AG04450 (cell line): Measurements from ENCODE around the gene SPATA6. TPM values are rescaled to one million over a fixed set of nuclear protein-coding genes. Genes with fewer than 3 reads are reported as not detected.

ENCODE experiments used
- CTCF ChIA-PET: fragments of 300-600, 350-600 bp; formaldehyde crosslinking; extraction: SDS; loops from one replicate; lab custom pipeline; 2022; ENCODE audit warnings: antibody characterized with exemption, inconsistent platforms; lab: Charles Lee
- POLR2A ChIA-PET: fragments of 350-600 bp; formaldehyde crosslinking; extraction: SDS; loops from one replicate; lab custom pipeline; 2021; ENCODE audit warnings: antibody characterized with exemption, inconsistent platforms; lab: Yijun Ruan, JAX
- DNase-seq: peaks from one replicate; pipeline ENCODE4 v3.0.0-alpha.2; 2011; ENCODE audit warnings: low read depth, low spot score
- H3K27ac ChIP-seq: one replicate; pipeline ENCODE4 v1.5.1; 2012; ENCODE audit warnings: low read depth, low read length, control low read depth
- H3K27me3 ChIP-seq: one replicate; pipeline ENCODE4 v1.6.0; 2012; ENCODE audit warnings: low read length; ENCODE audit not compliant: control insufficient read depth, insufficient read depth
- H3K4me3 ChIP-seq: 2 replicates; pipeline ENCODE4 v1.5.1; 2011; ENCODE audit warnings: mild to moderate bottlenecking, low read depth, low read length, control low read depth
- H3K9me3 ChIP-seq: 2 replicates; pipeline ENCODE4 v1.5.1; 2012; ENCODE audit warnings: low read length; ENCODE audit not compliant: control insufficient read depth, insufficient read depth
- polyA plus RNA-seq: library from polyadenylated mRNA; depleted of rRNA; stranded (reverse); fragments of >200 nt; gene quantifications from 2 replicates; pipeline ENCODE4 v1.2.3, GENCODE V29; 2011
- TF ChIP-seq, protein P1 (sequence below): IDR thresholded peaks from 2 replicates; pipeline ENCODE4 v1.5.1; 2011; ENCODE audit warnings: low read depth, low read length, control low read depth, inconsistent platforms

SPATA6 gene
- polyA plus RNA-seq, 1 experiment, result 6.1 TPM

DNA sequence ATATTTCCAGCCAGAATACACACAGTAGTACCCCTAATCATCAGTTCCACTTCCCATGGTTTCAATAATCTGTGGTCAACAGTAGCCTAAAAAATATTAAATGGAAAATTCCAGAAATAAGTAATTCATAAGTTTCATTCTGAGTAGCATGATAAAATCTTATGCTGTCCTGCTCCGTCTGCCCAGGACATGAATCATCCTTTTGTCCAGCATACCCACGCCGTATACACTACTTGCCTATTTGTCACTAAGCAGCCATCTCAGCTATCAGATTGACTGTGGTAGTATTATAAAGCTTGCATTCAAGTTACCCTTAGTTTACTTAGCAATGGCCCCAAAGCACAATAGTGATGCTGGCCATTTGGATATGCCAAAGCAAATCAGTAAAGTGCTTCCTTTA is 130.8 kb downstream of the SPATA6 start:
- ChIA-PET CTCF (no interaction called here), POLR2A (no interaction called here)
- TF ChIP-seq, protein P1, sequence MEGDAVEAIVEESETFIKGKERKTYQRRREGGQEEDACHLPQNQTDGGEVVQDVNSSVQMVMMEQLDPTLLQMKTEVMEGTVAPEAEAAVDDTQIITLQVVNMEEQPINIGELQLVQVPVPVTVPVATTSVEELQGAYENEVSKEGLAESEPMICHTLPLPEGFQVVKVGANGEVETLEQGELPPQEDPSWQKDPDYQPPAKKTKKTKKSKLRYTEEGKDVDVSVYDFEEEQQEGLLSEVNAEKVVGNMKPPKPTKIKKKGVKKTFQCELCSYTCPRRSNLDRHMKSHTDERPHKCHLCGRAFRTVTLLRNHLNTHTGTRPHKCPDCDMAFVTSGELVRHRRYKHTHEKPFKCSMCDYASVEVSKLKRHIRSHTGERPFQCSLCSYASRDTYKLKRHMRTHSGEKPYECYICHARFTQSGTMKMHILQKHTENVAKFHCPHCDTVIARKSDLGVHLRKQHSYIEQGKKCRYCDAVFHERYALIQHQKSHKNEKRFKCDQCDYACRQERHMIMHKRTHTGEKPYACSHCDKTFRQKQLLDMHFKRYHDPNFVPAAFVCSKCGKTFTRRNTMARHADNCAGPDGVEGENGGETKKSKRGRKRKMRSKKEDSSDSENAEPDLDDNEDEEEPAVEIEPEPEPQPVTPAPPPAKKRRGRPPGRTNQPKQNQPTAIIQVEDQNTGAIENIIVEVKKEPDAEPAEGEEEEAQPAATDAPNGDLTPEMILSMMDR, result no peak
- no peak overlapping the region for H3K4me3 ChIP-seq
- H3K9me3 ChIP-seq, result no peaks in the 10 kb centered on the region
- DNase-seq, result no peak
- no peak overlapping the region for H3K27ac ChIP-seq
- no peaks in the 10 kb centered on the region for H3K27me3 ChIP-seq

DNA sequence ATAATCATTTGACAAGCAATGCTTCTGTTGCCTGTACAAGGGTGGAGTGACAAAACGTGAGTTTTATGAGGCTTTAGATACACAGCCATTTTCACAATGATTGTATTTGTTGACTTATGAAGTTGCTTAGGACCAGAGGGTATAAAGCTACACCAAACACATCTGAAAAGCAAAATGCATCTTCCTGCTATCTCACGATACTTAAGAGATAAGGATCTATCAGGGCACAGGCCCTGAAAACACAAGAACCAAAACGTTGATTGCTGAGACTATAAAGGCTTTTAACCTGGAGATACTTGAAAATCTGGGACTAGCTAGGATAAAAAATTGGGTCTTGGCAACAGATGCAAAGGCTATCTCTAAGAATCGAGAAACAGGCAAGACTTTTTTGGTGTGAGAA is 133.7 kb downstream of the SPATA6 start:
- ChIA-PET CTCF (interaction anchor here (1.1 kb wide), 1 partner anchor 158 kb away, joined by 4 read pairs; no protein-coding TSS in a partner anchor), POLR2A (interaction anchor here (0.6 kb wide), 1 partner anchor 43 kb away, joined by 7 read pairs; no protein-coding TSS in a partner anchor)
- DNase-seq, result no peak
- Histone ChIP-seq H3K9me3 (no peaks in the 10 kb centered on the region), H3K4me3 (no peak overlapping the region), H3K27me3 (no peaks in the 10 kb centered on the region), H3K27ac (no peak overlapping the region)
- TF ChIP-seq, protein P1, result no peak

GRCh38 chr1:48333316-48333715 is 138.7 kb downstream of the SPATA6 start:
- TF ChIP-seq, protein P1, result no peak
- no peak overlapping the region for H3K4me3 ChIP-seq
- ChIA-PET POLR2A (no interaction called here), CTCF (interaction anchor here (2.1 kb wide), 1 partner anchor 164 kb away, joined by 11 read pairs; no protein-coding TSS in a partner anchor)
- H3K27ac ChIP-seq, result no peak overlapping the region
- no peaks in the 10 kb centered on the region for H3K27me3 ChIP-seq
- peak; percentile 15 for DNase-seq
- peaks cover 5% of the 10 kb centered on the region for H3K9me3 ChIP-seq

DNA sequence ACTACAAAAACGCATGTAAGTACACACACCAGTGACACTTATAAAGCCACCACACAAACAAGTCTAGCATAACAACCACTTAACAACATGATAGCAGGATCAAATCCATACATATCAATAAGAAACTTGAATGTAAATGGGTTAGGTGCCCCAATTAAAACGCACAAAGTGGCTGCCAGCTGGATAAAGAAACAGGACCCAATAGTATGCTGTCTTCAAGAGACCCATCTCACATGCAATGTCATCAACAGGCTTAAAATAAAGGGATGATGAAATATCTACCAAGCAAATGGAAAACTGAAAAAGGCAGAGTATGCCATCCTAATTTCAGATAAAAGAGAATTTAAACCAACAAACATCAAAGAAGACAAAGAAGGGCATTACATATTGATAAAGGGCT is 139.9 kb downstream of the SPATA6 start:
- TF ChIP-seq, protein P1, result no peak
- peaks cover 5% of the 10 kb centered on the region for H3K9me3 ChIP-seq
- CTCF ChIA-PET, result no interaction called here

GRCh38 chr1:48329905-48330304 is 142.1 kb downstream of the SPATA6 start:
- H3K4me3 ChIP-seq, result no peak overlapping the region
- no peak for DNase-seq
- ChIA-PET POLR2A (interaction anchor here (1.0 kb wide), 1 partner anchor 142 kb away, joined by 3 read pairs; the partner anchor contains the start of gene SPATA6), CTCF (interaction anchor here (1.0 to 1.6 kb wide), 2 partner anchors 168 to 169 kb away, joined by 3 to 6 read pairs; no protein-coding TSS in a partner anchor)
- TF ChIP-seq, protein P1, result no peak
- peaks cover 5% of the 10 kb centered on the region for H3K9me3 ChIP-seq
- H3K27ac ChIP-seq, result no peak overlapping the region
- H3K27me3 ChIP-seq, result no peaks in the 10 kb centered on the region

More for the DNA sequence above, 139.9 kb downstream of the SPATA6 start:
- POLR2A ChIA-PET, result no interaction called here
- no peaks in the 10 kb centered on the region for H3K27me3 ChIP-seq
- H3K4me3 ChIP-seq, result no peak overlapping the region
- H3K27ac ChIP-seq, result no peak overlapping the region
- DNase-seq, result no peak
